Liver (tissue), 3 donors: Measurements from ENCODE around the gene EPM2A.
"Not testable (repeated sequence)": the region's sequence is repeated elsewhere in the genome, so short reads cannot be mapped to it uniquely, and the experiment has no call there.

Experiments
- CTCF ChIP-seq: fragments of 150-350 bp; IDR thresholded peaks from 2 replicates; pipeline ENCODE4 v1.5.1; 2017; ENCODE audit warnings: improper control_type of control experiment, low read depth, low read length; ENCODE audit not compliant: missing input control
- SP1 ChIP-seq: IDR thresholded peaks from 2 replicates; pipeline ENCODE4 v1.6.1; 2018; ENCODE audit warnings: antibody characterized with exemption, mild to moderate bottlenecking
- YY1 ChIP-seq: IDR thresholded peaks from 2 replicates; pipeline ENCODE4 v1.6.1; 2016; ENCODE audit warnings: antibody characterized with exemption, mild to moderate bottlenecking
- donor health status: healthy.
- donor health status: healthy.

- TF ChIP-seq YY1: peak; percentile 48
- not testable (repeated sequence) for TF ChIP-seq CTCF, SP1
Measured at GRCh38 chr6:145697401-145697800, 37.9 kb downstream of the EPM2A start.
